Loucy (cell line): ENCODE data around the gene KIF17.

Source experiments
- H2AFZ ChIP-seq: fragments of 200-600 bp; sonication (generic); 2 replicates; pipeline ENCODE4 v1.6.0; 2016; ENCODE audit warnings: antibody characterized with exemption, mild to moderate bottlenecking, low read length, moderate library complexity
- H3F3A ChIP-seq: fragments of 200-600 bp; 2 replicates; pipeline ENCODE4 v1.6.0; 2016; ENCODE audit warnings: antibody characterized with exemption, low read depth, mild to moderate bottlenecking
- H3K27me3 ChIP-seq: fragments of 200-600 bp; sonication (generic); 2 replicates; pipeline ENCODE4 v1.6.1; 2014; ENCODE audit warnings: low read length, mild to moderate bottlenecking; ENCODE audit not compliant: insufficient read depth, poor library complexity, severe bottlenecking
- H3K36me3 ChIP-seq: fragments of 200-600 bp; sonication (generic); 2 replicates; pipeline ENCODE4 v1.6.1; 2016; ENCODE audit warnings: low read length; ENCODE audit not compliant: insufficient read depth
- H3K4me1 ChIP-seq: fragments of 200-600 bp; sonication (generic); 2 replicates; pipeline ENCODE4 v1.5.1; 2014; ENCODE audit warnings: low read length, mild to moderate bottlenecking; ENCODE audit not compliant: insufficient read depth, poor library complexity, severe bottlenecking
- H3K4me2 ChIP-seq: fragments of 200-600 bp; sonication (generic); 2 replicates; pipeline ENCODE4 v1.6.0; 2014; ENCODE audit warnings: antibody characterized with exemption, low read length, low read depth, mild to moderate bottlenecking; ENCODE audit not compliant: poor library complexity, severe bottlenecking
- H3K4me3 ChIP-seq: fragments of 200-600 bp; sonication (generic); 2 replicates; pipeline ENCODE4 v1.5.1; 2014; ENCODE audit warnings: low read length, mild to moderate bottlenecking, mixed read lengths; ENCODE audit not compliant: poor library complexity, severe bottlenecking
- H3K79me2 ChIP-seq: fragments of 200-600 bp; sonication (generic); 2 replicates; pipeline ENCODE4 v1.6.1; 2014; ENCODE audit warnings: low read length; ENCODE audit not compliant: insufficient read depth
- H3K9ac ChIP-seq: fragments of 200-600 bp; sonication (generic); 2 replicates; pipeline ENCODE4 v1.6.0; 2014; ENCODE audit warnings: mild to moderate bottlenecking, low read depth, low read length, moderate library complexity; ENCODE audit not compliant: poor library complexity, severe bottlenecking
- H3K9me2 ChIP-seq: fragments of 200-600 bp; sonication (generic); replicated peaks from 2 replicates; pipeline ENCODE4 v1.6.1; 2016; ENCODE audit warnings: low read depth, low read length, mixed read lengths
- H3K9me3 ChIP-seq: fragments of 200-600 bp; sonication (generic); 2 replicates; pipeline ENCODE4 v1.6.1; 2014; ENCODE audit warnings: mild to moderate bottlenecking, antibody characterized with exemption, low read length, low read depth; ENCODE audit not compliant: insufficient read depth
- H4K20me1 ChIP-seq: fragments of 200-600 bp; sonication (generic); 2 replicates; pipeline ENCODE4 v1.6.0; 2014; ENCODE audit warnings: antibody characterized with exemption, low read length, mild to moderate bottlenecking; ENCODE audit not compliant: insufficient read depth, poor library complexity, severe bottlenecking
- CTCF ChIP-seq: fragments of 200-600 bp; sonication (generic); conservative IDR thresholded peaks from 2 replicates; pipeline ENCODE4 v1.5.1; 2014; ENCODE audit warnings: mild to moderate bottlenecking, antibody characterized with exemption, low read length
- EZH2phosphoT487 ChIP-seq: fragments of 200-600 bp; IDR thresholded peaks from 2 replicates; pipeline ENCODE4 v1.6.1; 2018; ENCODE audit warnings: antibody characterized with exemption, mild to moderate bottlenecking, moderate library complexity, borderline replicate concordance

The KIF17 gene

DNA sequence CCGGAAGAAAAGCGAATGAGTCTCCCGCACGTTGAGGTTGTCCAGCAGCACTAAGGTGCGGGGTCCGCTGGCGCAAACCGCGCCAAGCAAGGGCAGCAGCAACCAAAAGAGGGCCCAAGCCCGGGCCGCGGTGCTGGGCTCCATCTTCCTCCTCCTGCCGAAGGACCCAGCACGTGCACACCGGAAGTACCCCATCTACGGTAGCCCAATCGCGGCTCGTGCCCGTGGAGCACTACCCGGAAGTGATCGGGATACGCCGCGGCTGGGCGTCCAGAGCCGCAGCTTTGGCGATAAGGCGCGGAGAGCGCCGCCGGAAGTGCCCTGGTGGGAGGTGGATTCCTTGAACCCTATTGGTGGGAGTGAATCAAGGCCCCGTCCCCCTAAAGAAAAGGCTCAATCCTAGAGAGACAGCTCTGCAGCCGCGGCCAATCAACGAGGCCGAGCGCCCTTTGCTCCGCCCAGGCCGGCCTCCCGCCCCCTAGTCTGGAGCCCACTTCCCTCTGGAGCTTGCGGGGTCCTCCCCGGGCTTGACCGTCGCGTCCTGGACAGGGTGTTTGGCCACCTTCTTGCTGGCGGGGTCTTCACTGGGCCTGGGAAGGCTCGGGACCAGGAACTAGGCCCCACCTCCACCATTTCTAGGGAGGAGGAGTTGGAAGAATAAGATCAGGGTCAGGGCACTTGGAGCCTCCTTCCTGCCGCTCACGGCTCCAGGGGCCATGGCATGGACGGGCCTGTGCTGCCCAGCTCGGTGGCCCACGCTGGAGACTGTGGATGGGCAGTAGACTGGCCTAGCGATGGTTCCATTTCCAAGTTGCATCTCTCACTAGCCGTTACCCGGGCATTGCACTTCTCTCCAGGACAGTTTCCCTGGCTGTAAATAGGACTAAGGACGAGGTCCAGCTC, 56.3 kb downstream of the KIF17 start, which contains the start of gene DDOST:
Gene DDOST (minus strand): TSS at position 163 of the 903 bp plus-strand sequence. CDS start 19 bp downstream, at position 144.
- no peaks in the 10 kb centered on the region for H3K9me2 ChIP-seq
- peaks cover 38% of the 10 kb centered on the region for H4K20me1 ChIP-seq
- H3K4me3 ChIP-seq, result peak within 1 kb of the TSS; percentile 89
- H3K9me3 ChIP-seq, result no peaks in the 10 kb centered on the region
- H3K9ac ChIP-seq, result peak within 1 kb of the TSS; percentile 96
- H3F3A ChIP-seq, result peaks cover 3% of the 10 kb centered on the region; the same call in 1 of the 2 replicates
- peaks cover 18% of the 10 kb centered on the region; the same call in 1 of the 2 replicates for H3K36me3 ChIP-seq
- peak within 1 kb of the TSS; percentile 79 for H2AFZ ChIP-seq
- peaks cover 56% of the 10 kb centered on the region for H3K79me2 ChIP-seq
- TF ChIP-seq CTCF (peak; percentile 30; the same call in 1 of the 2 replicates), EZH2phosphoT487 (no peak)
- peak within 1 kb of the TSS; percentile 98 for H3K4me2 ChIP-seq
- H3K27me3 ChIP-seq, result no peaks in the 10 kb centered on the region
- peaks cover 40% of the 10 kb centered on the region for H3K4me1 ChIP-seq

DNA sequence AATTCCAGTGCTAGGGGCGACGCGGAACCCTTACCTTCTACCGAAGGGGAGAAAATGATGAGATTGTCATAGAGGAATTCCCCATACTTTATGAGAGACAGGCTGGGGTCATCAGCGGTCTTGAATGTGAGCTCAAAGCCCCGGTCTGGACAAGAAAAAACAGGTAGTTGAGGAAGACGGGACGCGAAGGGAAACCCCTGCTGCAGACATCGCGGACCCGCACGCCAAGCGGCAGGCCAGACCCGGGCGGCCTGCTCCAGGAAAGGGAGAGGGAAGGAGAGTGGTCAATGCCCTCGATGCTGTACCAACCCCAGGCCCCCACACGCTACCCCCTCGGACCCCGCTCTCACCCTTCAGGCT, 57.0 kb downstream of the KIF17 start:
- H3K9me2 ChIP-seq, result no peaks in the 10 kb centered on the region
- H3K4me1 ChIP-seq, result peaks cover 33% of the 10 kb centered on the region
- TF ChIP-seq CTCF (no peak), EZH2phosphoT487 (no peak)
- peak overlapping the region; percentile 95 for H3K9ac ChIP-seq
- peaks cover 62% of the 10 kb centered on the region for H3K79me2 ChIP-seq
- no peaks in the 10 kb centered on the region for H3F3A ChIP-seq
- peak overlapping the region; percentile 79 for H2AFZ ChIP-seq
- H3K9me3 ChIP-seq, result no peaks in the 10 kb centered on the region
- H3K36me3 ChIP-seq, result peaks cover 24% of the 10 kb centered on the region; the same call in 1 of the 2 replicates
- H3K27me3 ChIP-seq, result no peaks in the 10 kb centered on the region
- H4K20me1 ChIP-seq, result peaks cover 44% of the 10 kb centered on the region
- peak overlapping the region; percentile 98 for H3K4me2 ChIP-seq
- peak overlapping the region; percentile 89 for H3K4me3 ChIP-seq

DNA sequence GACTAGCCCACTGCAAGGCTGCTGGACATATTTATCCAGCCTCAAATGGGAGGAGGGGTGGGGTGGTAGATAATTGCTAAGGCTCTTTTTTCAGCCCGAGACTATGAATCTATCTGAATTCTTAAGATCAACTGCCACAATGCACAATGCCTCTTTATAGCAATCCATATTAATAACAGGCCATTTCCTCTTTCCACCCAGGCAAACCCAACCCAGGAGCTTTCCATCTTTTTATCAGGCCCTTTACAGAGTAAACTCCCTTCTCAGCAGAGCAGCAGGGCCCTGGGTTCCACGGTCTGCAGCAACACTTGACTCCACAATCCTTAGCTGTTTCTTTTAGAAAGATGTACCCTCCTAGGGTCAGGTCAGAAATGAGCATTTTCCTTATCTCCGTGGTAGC, 57.4 kb downstream of the KIF17 start:
- Histone ChIP-seq H3F3A (no peaks in the 10 kb centered on the region), H3K4me1 (peaks cover 29% of the 10 kb centered on the region), H4K20me1 (peaks cover 46% of the 10 kb centered on the region), H2AFZ (no peak overlapping the region), H3K9ac (peak overlapping the region; percentile 95), H3K27me3 (no peaks in the 10 kb centered on the region), H3K4me2 (peak overlapping the region; percentile 98), H3K9me2 (no peaks in the 10 kb centered on the region), H3K9me3 (no peaks in the 10 kb centered on the region), H3K4me3 (peak overlapping the region; percentile 89), H3K79me2 (peaks cover 64% of the 10 kb centered on the region), H3K36me3 (peaks cover 28% of the 10 kb centered on the region; the same call in 1 of the 2 replicates)
- TF ChIP-seq EZH2phosphoT487 (no peak), CTCF (no peak)
